GM21825 (cell line): ENCODE data around the gene TLNRD1.
"Not testable (repeated sequence)": the region's sequence is repeated elsewhere in the genome, so short reads cannot be mapped to it uniquely, and the experiment has no call there.

Experiments
- ATAC-seq: cut with Tn5 transposase; IDR thresholded peaks from one replicate; pipeline ENCODE4 v1.9.1; 2021; ENCODE audit warnings: mild to moderate bottlenecking, moderate library complexity; ENCODE audit not compliant: unreplicated experiment

The TLNRD1 gene

GRCh38 chr15:81000624-81001151 lies at the start of gene TLNRD1:
TSS of gene TLNRD1 (plus strand) at chr15:81000923. CDS start at chr15:81002272, 1,349 bp downstream.
- ATAC-seq, result peak; percentile 51

DNA sequence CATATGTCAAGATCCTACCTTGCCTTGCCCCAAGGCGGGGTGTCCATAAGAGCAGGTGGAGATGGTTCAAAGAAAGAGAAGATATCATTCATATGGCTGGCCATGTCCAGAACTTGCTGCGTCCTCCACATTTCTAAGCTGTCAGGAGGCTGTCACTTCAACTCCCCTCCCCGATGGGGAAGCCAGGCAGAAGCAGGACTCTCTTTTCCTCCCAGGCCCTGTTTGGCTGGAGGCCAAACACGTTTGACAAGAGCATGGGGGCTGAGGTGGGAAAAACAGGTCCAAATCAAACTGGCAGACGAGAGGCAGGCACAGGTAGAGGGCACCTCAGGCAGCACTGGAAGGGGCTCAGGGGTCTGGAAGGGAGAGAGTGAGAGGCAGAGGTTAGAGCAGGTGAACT lies 48.8 kb upstream of the TLNRD1 start:
- ATAC-seq, result no peak

- ATAC-seq, result no peak
Measured at GRCh38 chr15:80953001-80953952, 47.4 kb upstream of the TLNRD1 start.

GRCh38 chr15:80953953-80954778 lies 46.6 kb upstream of the TLNRD1 start:
- ATAC-seq, result no peak

- not testable (repeated sequence) for ATAC-seq
Measured at GRCh38 chr15:80955571-80956452, 44.9 kb upstream of the TLNRD1 start.

DNA sequence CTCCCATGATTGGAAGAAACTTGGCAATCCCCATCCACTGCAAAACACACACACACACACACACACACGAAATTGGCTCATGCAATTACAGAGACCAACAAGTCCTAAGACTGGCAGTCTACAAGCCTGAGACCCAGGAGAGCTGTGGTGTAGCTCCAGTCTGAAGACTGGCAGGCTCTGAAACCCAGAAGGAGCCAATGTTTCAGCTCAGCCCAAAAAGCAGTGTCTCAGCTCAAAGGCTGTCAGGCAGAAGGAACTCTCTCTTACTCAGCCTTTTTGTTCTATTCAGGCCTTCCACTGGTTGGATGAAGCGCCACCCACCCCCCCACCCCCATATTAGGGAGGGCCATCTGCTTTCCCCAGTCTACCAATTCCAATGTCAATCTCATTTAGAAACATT lies 43.2 kb upstream of the TLNRD1 start:
- no peak for ATAC-seq

- ATAC-seq, result no peak
Measured at GRCh38 chr15:80957976-80958375, 42.7 kb upstream of the TLNRD1 start.

DNA sequence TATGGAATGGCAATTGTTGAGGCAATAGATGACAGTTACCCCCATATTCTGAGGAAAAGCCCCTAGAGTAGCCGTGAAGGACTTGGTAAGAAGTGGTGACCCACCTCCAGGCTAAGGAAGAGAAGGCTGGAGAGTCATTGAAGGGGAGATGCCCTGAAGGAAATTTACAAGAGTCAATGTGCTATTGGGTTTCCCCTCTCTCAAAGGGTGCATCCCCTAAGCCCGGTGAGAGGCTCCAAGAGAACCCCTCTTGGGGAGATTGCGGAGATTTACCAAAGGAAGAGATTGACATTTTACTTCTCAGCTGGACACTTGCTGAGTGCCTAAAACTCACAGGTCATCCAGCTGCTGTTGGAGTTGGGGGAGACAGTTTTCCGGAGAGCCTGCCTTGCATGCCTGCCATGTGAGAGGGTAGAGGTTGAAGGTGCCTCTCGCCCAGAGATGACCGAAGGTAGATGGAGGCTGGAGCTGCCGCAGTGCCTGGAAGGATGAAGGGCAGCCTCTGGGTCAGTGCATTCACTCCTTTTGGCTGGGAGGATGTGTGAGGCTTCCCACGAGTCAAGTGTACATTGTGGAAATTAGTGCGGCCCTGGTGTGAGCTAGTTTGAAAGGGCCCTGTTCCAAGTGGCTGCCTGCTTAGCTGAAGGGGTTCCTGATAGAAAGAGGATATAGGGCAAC lies 41.8 kb upstream of the TLNRD1 start:
- no peak for ATAC-seq

DNA sequence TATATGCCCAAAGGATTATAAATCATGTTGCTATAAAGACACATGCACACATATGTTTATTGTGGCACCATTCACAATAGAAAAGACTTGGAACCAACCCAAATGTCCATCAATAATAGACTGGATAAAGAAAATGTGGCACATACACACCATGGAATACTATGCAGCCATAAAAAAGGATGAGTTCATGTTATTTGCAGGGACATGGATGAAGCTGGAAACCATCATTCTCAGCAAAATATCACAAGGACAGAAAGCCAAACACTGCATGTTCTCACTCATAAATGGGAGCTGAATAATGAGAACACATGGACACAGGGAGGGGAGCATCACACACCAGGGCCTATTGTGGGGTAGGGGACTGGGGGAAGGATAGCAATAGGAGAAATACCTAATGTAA lies 35.3 kb upstream of the TLNRD1 start:
- ATAC-seq, result not testable (repeated sequence)

DNA sequence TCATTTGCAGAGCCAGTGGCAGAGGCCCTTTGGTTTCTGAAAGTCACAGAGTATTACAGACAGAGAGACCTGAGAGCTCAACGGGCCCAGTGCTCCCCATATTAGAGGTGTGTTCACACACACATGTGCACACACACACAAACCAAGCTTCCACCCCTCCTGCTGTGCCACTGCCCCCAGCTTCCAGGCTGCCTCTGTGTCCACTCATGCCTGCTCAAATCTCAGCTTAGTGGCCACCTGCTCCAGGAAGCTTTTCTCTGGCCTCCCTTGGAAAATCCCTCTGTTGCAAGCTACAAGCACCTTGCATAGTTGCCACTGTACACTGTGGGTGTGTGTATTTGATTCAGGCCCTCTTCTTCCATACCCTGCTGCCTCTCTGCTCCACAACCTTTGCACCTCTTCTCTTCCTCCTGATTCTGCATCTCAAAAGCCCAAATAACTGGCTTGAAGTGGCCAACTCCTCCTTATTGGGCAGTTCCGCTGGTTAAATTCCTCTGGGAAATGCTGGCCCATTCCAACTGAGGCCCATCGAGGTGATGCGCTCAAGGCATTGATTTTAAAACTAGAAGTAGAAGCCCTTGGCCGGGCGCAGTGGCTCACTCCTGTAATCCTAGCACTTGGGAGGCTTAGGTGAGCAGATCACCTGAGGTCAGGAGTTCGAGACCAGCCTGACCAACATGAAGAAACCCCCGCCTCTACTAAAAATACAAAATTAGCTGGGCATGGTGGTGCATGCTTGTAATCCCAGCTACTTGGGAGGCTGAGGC lies 34.1 kb upstream of the TLNRD1 start:
- no peak for ATAC-seq

- ATAC-seq, result no peak
Measured at GRCh38 chr15:80967451-80967850, 33.3 kb upstream of the TLNRD1 start.

GRCh38 chr15:80967991-80968510 lies 32.7 kb upstream of the TLNRD1 start:
- no peak for ATAC-seq

DNA sequence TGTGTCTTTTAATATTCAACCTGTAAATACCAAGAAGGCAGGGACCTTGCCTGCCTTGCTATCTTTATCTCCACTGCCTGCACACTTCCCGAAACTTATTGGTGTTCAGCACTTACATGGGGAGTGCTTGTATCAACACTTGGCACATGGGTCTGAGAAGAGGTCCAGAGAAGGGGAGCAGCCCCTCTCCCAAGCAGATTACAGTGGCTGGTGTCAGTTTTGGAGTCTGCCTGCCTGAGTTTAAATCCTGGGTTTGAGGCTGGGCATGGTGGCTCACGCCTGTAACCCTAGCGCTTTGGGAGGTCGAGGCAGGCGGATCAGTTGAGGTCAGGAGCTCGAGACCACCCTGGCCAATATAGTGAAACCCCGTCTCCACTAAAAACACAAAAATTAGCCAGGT lies 31.4 kb upstream of the TLNRD1 start:
- ATAC-seq, result no peak

DNA sequence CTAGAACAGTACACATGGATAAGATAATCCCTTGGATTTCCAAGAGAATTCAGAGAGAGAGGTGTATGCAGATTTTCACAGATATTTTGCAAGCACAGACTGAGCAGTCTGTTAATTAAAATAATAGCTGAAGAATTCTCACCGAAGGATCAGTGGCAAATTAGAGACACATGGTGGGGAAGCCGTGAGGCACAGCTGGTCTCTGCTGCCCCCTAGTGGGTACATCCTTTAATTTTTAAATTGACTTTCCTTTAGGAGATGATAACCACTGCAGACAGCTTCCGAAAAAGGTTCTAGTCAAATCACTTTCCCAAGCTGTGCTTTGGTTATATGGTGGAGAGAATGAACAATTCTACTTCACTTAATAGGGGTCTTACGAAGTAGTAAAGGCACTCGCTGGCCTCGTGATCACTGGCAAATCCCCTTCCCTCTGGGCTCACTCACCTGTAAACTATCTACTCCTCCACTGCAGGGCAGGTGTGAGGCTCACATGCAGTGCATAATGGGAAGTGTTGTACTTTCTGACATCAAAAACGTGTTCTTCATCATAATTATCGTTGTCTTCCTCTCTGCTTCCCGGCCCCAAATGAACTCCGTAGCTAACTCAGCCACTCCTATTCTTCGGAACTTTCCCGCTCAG lies 30.6 kb upstream of the TLNRD1 start:
- no peak for ATAC-seq

GRCh38 chr15:80970658-80971057 lies 30.1 kb upstream of the TLNRD1 start:
- no peak for ATAC-seq

GRCh38 chr15:80971143-80971542 lies 29.6 kb upstream of the TLNRD1 start:
- ATAC-seq, result no peak

GRCh38 chr15:80972276-80972675 lies 28.4 kb upstream of the TLNRD1 start:
- ATAC-seq, result no peak

DNA sequence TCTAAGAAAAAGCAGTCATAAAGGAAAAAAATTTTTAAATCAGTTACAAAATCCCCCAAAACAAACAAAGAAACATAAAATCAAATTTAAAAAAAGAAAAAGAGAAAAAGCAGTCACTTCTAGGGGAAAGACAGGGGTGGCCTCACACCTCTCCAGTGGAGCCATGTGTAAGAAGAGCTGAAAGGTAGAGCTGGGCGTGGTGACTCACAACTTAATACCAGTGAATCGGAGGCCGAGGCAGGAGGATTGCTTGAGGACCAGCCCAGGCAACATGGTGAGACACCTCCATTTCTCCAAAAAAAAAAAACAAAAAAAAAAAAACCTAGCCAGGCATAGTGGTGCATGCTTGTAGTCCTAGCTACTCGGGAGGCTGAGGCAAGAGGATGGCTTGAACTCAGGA lies 25.8 kb upstream of the TLNRD1 start:
- no peak for ATAC-seq

- no peak for ATAC-seq
Measured at GRCh38 chr15:80976851-80977250, 23.9 kb upstream of the TLNRD1 start.
